Osteoblast (primary cell): ENCODE results near the gene DGKQ. TPM values are rescaled to one million over a fixed set of nuclear protein-coding genes. Genes with fewer than 3 reads are reported as not detected.

Experiments used
- DNase-seq: peaks from one replicate; pipeline ENCODE4 v3.0.0; 2011; ENCODE audit warnings: low spot score, mixed read lengths; ENCODE audit not compliant: insufficient read length; ENCODE audit errors: missing footprints
- H2AFZ ChIP-seq: 2 replicates; pipeline ENCODE4 v1.6.0; 2011; ENCODE audit warnings: mild to moderate bottlenecking, low read length
- H3K27ac ChIP-seq: 2 replicates; pipeline ENCODE4 v1.5.1; 2011; ENCODE audit warnings: mild to moderate bottlenecking, low read depth, low read length, moderate library complexity
- H3K27me3 ChIP-seq: 2 replicates; pipeline ENCODE4 v1.6.0; 2012; ENCODE audit warnings: mild to moderate bottlenecking, control low read depth, inconsistent platforms, low read length, moderate library complexity; ENCODE audit not compliant: insufficient read depth
- H3K36me3 ChIP-seq: 2 replicates; pipeline ENCODE4 v1.5.1; 2011; ENCODE audit warnings: mild to moderate bottlenecking, low read length, control low read depth, moderate library complexity; ENCODE audit not compliant: insufficient read depth
- H3K4me1 ChIP-seq: 2 replicates; pipeline ENCODE4 v1.5.1; 2011; ENCODE audit warnings: mild to moderate bottlenecking, low read length, control low read depth, moderate library complexity; ENCODE audit not compliant: insufficient read depth
- H3K4me2 ChIP-seq: 2 replicates; pipeline ENCODE4 v1.6.0; 2011; ENCODE audit warnings: mild to moderate bottlenecking, low read length; ENCODE audit not compliant: insufficient read depth
- H3K4me3 ChIP-seq: fragments of 200-600 bp; sonication (generic); 3 replicates; pipeline ENCODE4 v1.5.1; 2012; ENCODE audit warnings: mild to moderate bottlenecking, low read length, inconsistent platforms; ENCODE audit not compliant: insufficient read depth
- H3K79me2 ChIP-seq: 2 replicates; pipeline ENCODE4 v1.6.0; 2012; ENCODE audit warnings: mild to moderate bottlenecking, low read length, control low read depth, inconsistent platforms; ENCODE audit not compliant: insufficient read depth
- H3K9me3 ChIP-seq: 2 replicates; pipeline ENCODE4 v1.5.1; 2011; ENCODE audit warnings: low read depth, low read length, control low read depth
- H4K20me1 ChIP-seq: 2 replicates; pipeline ENCODE4 v1.6.0; 2012; ENCODE audit warnings: mild to moderate bottlenecking, low read length, control low read depth; ENCODE audit not compliant: insufficient read depth
- CTCF ChIP-seq: IDR thresholded peaks from 2 replicates; pipeline ENCODE4 v1.5.1; 2011; ENCODE audit warnings: mild to moderate bottlenecking, low read depth, low read length, moderate library complexity; ENCODE audit errors: extremely low read depth
- total RNA-seq: library from RNA; depleted of rRNA; stranded (reverse); fragments of >200 nt; gene quantifications from 2 replicates; pipeline ENCODE4 v1.2.3, GENCODE V29; 2012

DGKQ gene
- total RNA-seq, 1 donor = 15.2 TPM

GRCh38 chr4:915595-915994, 57.8 kb downstream of the DGKQ start:
- H3K27ac ChIP-seq = no peak overlapping the region
- H3K79me2 ChIP-seq = peaks cover 94% of the 10 kb centered on the region
- H4K20me1 ChIP-seq = peaks cover 45% of the 10 kb centered on the region
- no peaks in the 10 kb centered on the region for H3K36me3 ChIP-seq
- no peaks in the 10 kb centered on the region for H3K27me3 ChIP-seq
- no peak overlapping the region for H2AFZ ChIP-seq
- no peak for TF ChIP-seq CTCF
- no peaks in the 10 kb centered on the region for H3K9me3 ChIP-seq
- no peak overlapping the region for H3K4me3 ChIP-seq
- H3K4me2 ChIP-seq = no peak overlapping the region
- H3K4me1 ChIP-seq = no peaks in the 10 kb centered on the region
- no peak for DNase-seq

- no peaks in the 10 kb centered on the region for H3K9me3 ChIP-seq
- TF ChIP-seq CTCF = no peak
- no peak overlapping the region for H2AFZ ChIP-seq
- H3K27me3 ChIP-seq = no peaks in the 10 kb centered on the region
- no peaks in the 10 kb centered on the region for H3K4me1 ChIP-seq
- peaks cover 45% of the 10 kb centered on the region for H4K20me1 ChIP-seq
- H3K4me2 ChIP-seq = no peak overlapping the region
- DNase-seq = no peak
- no peaks in the 10 kb centered on the region for H3K36me3 ChIP-seq
- no peak overlapping the region for H3K4me3 ChIP-seq
- no peak overlapping the region for H3K27ac ChIP-seq
- H3K79me2 ChIP-seq = peaks cover 93% of the 10 kb centered on the region
Measured at GRCh38 chr4:915041-915474, 58.3 kb downstream of the DGKQ start.

GRCh38 chr4:914531-914930, 58.8 kb downstream of the DGKQ start:
- Histone ChIP-seq H4K20me1 (peaks cover 41% of the 10 kb centered on the region), H3K36me3 (no peaks in the 10 kb centered on the region), H3K79me2 (peaks cover 92% of the 10 kb centered on the region), H2AFZ (no peak overlapping the region), H3K27ac (no peak overlapping the region), H3K27me3 (no peaks in the 10 kb centered on the region), H3K9me3 (no peaks in the 10 kb centered on the region), H3K4me1 (no peaks in the 10 kb centered on the region), H3K4me3 (no peak overlapping the region), H3K4me2 (no peak overlapping the region)
- no peak for DNase-seq
- TF ChIP-seq CTCF = no peak

GRCh38 chr4:913280-913618, 60.1 kb downstream of the DGKQ start:
- peaks cover 40% of the 10 kb centered on the region for H4K20me1 ChIP-seq

More at GRCh38 chr4:913280-913618, 60.1 kb downstream of the DGKQ start:
- peaks cover 89% of the 10 kb centered on the region for H3K79me2 ChIP-seq
- DNase-seq = no peak
- H3K9me3 ChIP-seq = no peaks in the 10 kb centered on the region
- H3K4me3 ChIP-seq = no peak overlapping the region
- no peaks in the 10 kb centered on the region for H3K36me3 ChIP-seq
- no peak overlapping the region for H3K4me2 ChIP-seq
- H3K4me1 ChIP-seq = no peaks in the 10 kb centered on the region
- no peak for TF ChIP-seq CTCF
- H2AFZ ChIP-seq = no peak overlapping the region
- H3K27ac ChIP-seq = no peak overlapping the region
- no peaks in the 10 kb centered on the region for H3K27me3 ChIP-seq
